Liver (tissue), 9 donors: ENCODE results near the gene KCTD5. TPM values are rescaled to one million over a fixed set of nuclear protein-coding genes. Genes with fewer than 3 reads are reported as not detected.
A peak's percentile ranks its signal among the peaks of the same experiment; 100 is the strongest.

Source experiments
- DNase-seq: peaks from one replicate; pipeline ENCODE4 v3.0.0-alpha.2; 2017; ENCODE audit warnings: low spot score
- H3K27ac ChIP-seq, 2 donors: one replicate each; pipeline ENCODE4 v1.7.0; 2013; ENCODE audit warnings: inconsistent platforms in 2 of 2, low read length in 2 of 2, control low read depth in 1 of 2, low read depth in 1 of 2, mild to moderate bottlenecking in 1 of 2
- H3K27me3 ChIP-seq, 4 donors: one replicate each; pipeline versions ENCODE4 v1.6.1 to v1.7.0; 2013; ENCODE audit warnings: low read length in 3 of 4, inconsistent platforms in 1 of 4, mild to moderate bottlenecking in 1 of 4, moderate library complexity in 1 of 4; ENCODE audit not compliant: control insufficient read depth in 4 of 4, insufficient read depth in 4 of 4
- H3K36me3 ChIP-seq, 4 donors: one replicate each; pipeline versions ENCODE4 v1.6.1 to v1.7.0; 2013; ENCODE audit warnings: low read length in 3 of 4, mild to moderate bottlenecking in 3 of 4, low read depth in 1 of 4, moderate library complexity in 1 of 4; ENCODE audit not compliant: control insufficient read depth in 4 of 4, insufficient read depth in 3 of 4
- H3K4me1 ChIP-seq, 4 donors: one replicate each; pipeline versions ENCODE4 v1.6.1 to v1.7.0; 2013; ENCODE audit warnings: low read length in 3 of 4, mild to moderate bottlenecking in 3 of 4, moderate library complexity in 1 of 4; ENCODE audit not compliant: control insufficient read depth in 4 of 4, insufficient read depth in 4 of 4
- H3K4me3 ChIP-seq, 3 donors: one replicate each; pipeline versions ENCODE4 v1.6.1 to v1.7.0; 2013; ENCODE audit warnings: low read length in 3 of 3, control low read depth in 1 of 3, low read depth in 1 of 3, mild to moderate bottlenecking in 1 of 3
- H3K9ac ChIP-seq, 2 donors: one replicate each; pipeline ENCODE4 v1.7.0; 2013; ENCODE audit warnings: low read length in 2 of 2, mild to moderate bottlenecking in 2 of 2, moderate library complexity in 2 of 2, control low read depth in 1 of 2, low read depth in 1 of 2
- H3K9me3 ChIP-seq, 4 donors: one replicate each; pipeline versions ENCODE4 v1.6.1 to v1.7.0; 2013; ENCODE audit warnings: low read length in 3 of 4; ENCODE audit not compliant: control insufficient read depth in 4 of 4
- EGR1 ChIP-seq, 2 donors: IDR thresholded peaks; 2 replicates each; pipeline ENCODE4 v1.6.1; 2016 to 2018; ENCODE audit warnings: antibody characterized with exemption in 2 of 2, low read depth in 2 of 2
- FOXA1 ChIP-seq: IDR thresholded peaks from 2 replicates; pipeline ENCODE4 v1.6.1; 2016; ENCODE audit warnings: antibody characterized with exemption
- FOXA2 ChIP-seq: IDR thresholded peaks from 2 replicates; pipeline ENCODE4 v1.6.1; 2016; ENCODE audit warnings: antibody characterized with exemption
- GABPA ChIP-seq, 2 donors: IDR thresholded peaks in 1 of 2; conservative IDR thresholded peaks in 1 of 2; 2 replicates each; pipeline ENCODE4 v1.6.1; 2016; ENCODE audit warnings: antibody characterized with exemption in 2 of 2, mild to moderate bottlenecking in 1 of 2, moderate library complexity in 1 of 2
- HNF4A ChIP-seq, 2 donors: conservative IDR thresholded peaks; 2 replicates each; pipeline ENCODE4 v1.6.1; 2016; ENCODE audit warnings: antibody characterized with exemption in 2 of 2, mild to moderate bottlenecking in 2 of 2
- HNF4G ChIP-seq: IDR thresholded peaks from 2 replicates; pipeline ENCODE4 v1.6.1; 2016; ENCODE audit warnings: antibody characterized with exemption
- JUND ChIP-seq, 2 donors: IDR thresholded peaks; 2 replicates each; pipeline ENCODE4 v1.6.1; 2016; ENCODE audit warnings: antibody characterized with exemption in 2 of 2
- MAX ChIP-seq: IDR thresholded peaks from 2 replicates; pipeline ENCODE4 v1.6.1; 2016; ENCODE audit warnings: antibody characterized with exemption
- NR2F2 ChIP-seq: IDR thresholded peaks from 2 replicates; pipeline ENCODE4 v1.6.1; 2016; ENCODE audit warnings: antibody characterized with exemption
- RAD21 ChIP-seq, 2 donors: IDR thresholded peaks; 2 replicates each; pipeline ENCODE4 v1.6.1; 2016; ENCODE audit warnings: antibody characterized with exemption in 2 of 2, mild to moderate bottlenecking in 2 of 2
- RXRA ChIP-seq, 2 donors: IDR thresholded peaks; 2 replicates each; pipeline ENCODE4 v1.6.1; 2017 to 2018; ENCODE audit warnings: antibody characterized with exemption in 2 of 2, mild to moderate bottlenecking in 1 of 2
- SP1 ChIP-seq: IDR thresholded peaks from 2 replicates; pipeline ENCODE4 v1.6.1; 2018; ENCODE audit warnings: antibody characterized with exemption, mild to moderate bottlenecking
- TAF1 ChIP-seq: conservative IDR thresholded peaks from 2 replicates; pipeline ENCODE4 v1.6.1; 2016; ENCODE audit warnings: antibody characterized with exemption, mild to moderate bottlenecking
- YY1 ChIP-seq: IDR thresholded peaks from 2 replicates; pipeline ENCODE4 v1.6.1; 2016; ENCODE audit warnings: antibody characterized with exemption, mild to moderate bottlenecking
- ZBTB33 ChIP-seq: IDR thresholded peaks from 2 replicates; pipeline ENCODE4 v1.6.1; 2016; ENCODE audit warnings: antibody characterized with exemption
- whole genome bisulfite sequencing: extraction: QIAGEN DNeasy Blood & Tissue Kit; methylation state at CpG from one replicate; pipeline ENCODE4 v1.1.7; 2013; 5-methylcytosine and 5-hydroxymethylcytosine counted together
- polyA plus RNA-seq, 2 donors: library from polyadenylated mRNA; stranded (reverse) in 1 of 2; unstranded in 1 of 2; fragments of 200-250 nt in 1 of 2; fragments of >200 nt in 1 of 2; fragmentation: Nextera tagmentation in 1 of 2; extraction: Ambion mirVana in 1 of 2; gene quantifications; one replicate each; pipeline versions ENCODE4 v1.2.1 to v1.2.3, GENCODE V29; 2013 to 2015
- total RNA-seq, 2 donors: library from RNA; depleted of rRNA; stranded (reverse); fragments of >200 nt; gene quantifications; one replicate each; pipeline ENCODE4 v1.2.3, GENCODE V29; 2014
- TF ChIP-seq, protein P1 (sequence below): IDR thresholded peaks from 2 replicates; pipeline ENCODE4 v1.6.1; 2016; ENCODE audit warnings: antibody characterized with exemption, mild to moderate bottlenecking
- TF ChIP-seq, protein P2 (sequence below): IDR thresholded peaks from 2 replicates; pipeline ENCODE4 v1.6.1; 2016; ENCODE audit warnings: antibody characterized with exemption
- TF ChIP-seq, protein P3 (sequence below): fragments of 150-350 bp; IDR thresholded peaks from 2 replicates; pipeline ENCODE4 v1.5.1; 2017; ENCODE audit warnings: improper control_type of control experiment, low read depth, low read length; ENCODE audit not compliant: missing input control
- donor health status: healthy.
- donor health status: healthy.
- donor health status: healthy.
- donor health status: healthy.
- donor health status: healthy.

The KCTD5 gene
- total and polyA plus RNA-seq, 4 donors = 8.3 to 14.2 (median 11.5) TPM

- H3K27ac ChIP-seq = no peak overlapping the region
- no peaks in the 10 kb centered on the region for H3K9me3 ChIP-seq
- H3K9ac ChIP-seq = no peak overlapping the region
- H3K36me3 ChIP-seq = no peaks in the 10 kb centered on the region
- H3K4me1 ChIP-seq = peaks cover 13 to 19% (median 18%) of the 10 kb centered on the region in 4 donors
- TF ChIP-seq, protein P1, sequence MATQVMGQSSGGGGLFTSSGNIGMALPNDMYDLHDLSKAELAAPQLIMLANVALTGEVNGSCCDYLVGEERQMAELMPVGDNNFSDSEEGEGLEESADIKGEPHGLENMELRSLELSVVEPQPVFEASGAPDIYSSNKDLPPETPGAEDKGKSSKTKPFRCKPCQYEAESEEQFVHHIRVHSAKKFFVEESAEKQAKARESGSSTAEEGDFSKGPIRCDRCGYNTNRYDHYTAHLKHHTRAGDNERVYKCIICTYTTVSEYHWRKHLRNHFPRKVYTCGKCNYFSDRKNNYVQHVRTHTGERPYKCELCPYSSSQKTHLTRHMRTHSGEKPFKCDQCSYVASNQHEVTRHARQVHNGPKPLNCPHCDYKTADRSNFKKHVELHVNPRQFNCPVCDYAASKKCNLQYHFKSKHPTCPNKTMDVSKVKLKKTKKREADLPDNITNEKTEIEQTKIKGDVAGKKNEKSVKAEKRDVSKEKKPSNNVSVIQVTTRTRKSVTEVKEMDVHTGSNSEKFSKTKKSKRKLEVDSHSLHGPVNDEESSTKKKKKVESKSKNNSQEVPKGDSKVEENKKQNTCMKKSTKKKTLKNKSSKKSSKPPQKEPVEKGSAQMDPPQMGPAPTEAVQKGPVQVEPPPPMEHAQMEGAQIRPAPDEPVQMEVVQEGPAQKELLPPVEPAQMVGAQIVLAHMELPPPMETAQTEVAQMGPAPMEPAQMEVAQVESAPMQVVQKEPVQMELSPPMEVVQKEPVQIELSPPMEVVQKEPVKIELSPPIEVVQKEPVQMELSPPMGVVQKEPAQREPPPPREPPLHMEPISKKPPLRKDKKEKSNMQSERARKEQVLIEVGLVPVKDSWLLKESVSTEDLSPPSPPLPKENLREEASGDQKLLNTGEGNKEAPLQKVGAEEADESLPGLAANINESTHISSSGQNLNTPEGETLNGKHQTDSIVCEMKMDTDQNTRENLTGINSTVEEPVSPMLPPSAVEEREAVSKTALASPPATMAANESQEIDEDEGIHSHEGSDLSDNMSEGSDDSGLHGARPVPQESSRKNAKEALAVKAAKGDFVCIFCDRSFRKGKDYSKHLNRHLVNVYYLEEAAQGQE = peak; percentile 99
- TF ChIP-seq YY1 = no peak
- H3K4me3 ChIP-seq = no peak overlapping the region
- peak; percentile 72 for DNase-seq
- H3K27me3 ChIP-seq = no peaks in the 10 kb centered on the region
- WGBS = 21% methylated on average over 33 of the region's 33 CpGs
Observed at GRCh38 chr16:2715519-2715918, 33.2 kb downstream of the KCTD5 start.

- peaks cover 13 to 19% (median 18%) of the 10 kb centered on the region in 4 donors for H3K4me1 ChIP-seq
- DNase-seq = no peak
- H3K27ac ChIP-seq = no peak overlapping the region
- no peaks in the 10 kb centered on the region for H3K36me3 ChIP-seq
- no peak overlapping the region for H3K4me3 ChIP-seq
- WGBS = 67% methylated on average over 17 of the region's 17 CpGs
- H3K9ac ChIP-seq = no peak overlapping the region
- TF ChIP-seq ZBTB33 (no peak), YY1 (no peak), FOXA1 (no peak), JUND (IDR thresholded peaks at IDR 0.05) (no peak), MAX (no peak), RXRA (IDR thresholded peaks at IDR 0.05) (no peak), FOXA2 (no peak), HNF4G (no peak), RAD21 (IDR thresholded peaks at IDR 0.05) (no peak), SP1 (no peak), TAF1 (no peak), GABPA (IDR thresholded peaks at IDR 0.05 in 1 of 2, conservative IDR thresholded peaks at IDR 0.05 in 1 of 2) (no peak), EGR1 (IDR thresholded peaks at IDR 0.05; ENCODE audit: low read depth in 2 of 2) (no peak), HNF4A (conservative IDR thresholded peaks at IDR 0.05) (no peak), NR2F2 (no peak)
- TF ChIP-seq, protein P1 = no peak
- TF ChIP-seq, protein P2, sequence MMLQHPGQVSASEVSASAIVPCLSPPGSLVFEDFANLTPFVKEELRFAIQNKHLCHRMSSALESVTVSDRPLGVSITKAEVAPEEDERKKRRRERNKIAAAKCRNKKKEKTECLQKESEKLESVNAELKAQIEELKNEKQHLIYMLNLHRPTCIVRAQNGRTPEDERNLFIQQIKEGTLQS = no peak
- TF ChIP-seq, protein P3, sequence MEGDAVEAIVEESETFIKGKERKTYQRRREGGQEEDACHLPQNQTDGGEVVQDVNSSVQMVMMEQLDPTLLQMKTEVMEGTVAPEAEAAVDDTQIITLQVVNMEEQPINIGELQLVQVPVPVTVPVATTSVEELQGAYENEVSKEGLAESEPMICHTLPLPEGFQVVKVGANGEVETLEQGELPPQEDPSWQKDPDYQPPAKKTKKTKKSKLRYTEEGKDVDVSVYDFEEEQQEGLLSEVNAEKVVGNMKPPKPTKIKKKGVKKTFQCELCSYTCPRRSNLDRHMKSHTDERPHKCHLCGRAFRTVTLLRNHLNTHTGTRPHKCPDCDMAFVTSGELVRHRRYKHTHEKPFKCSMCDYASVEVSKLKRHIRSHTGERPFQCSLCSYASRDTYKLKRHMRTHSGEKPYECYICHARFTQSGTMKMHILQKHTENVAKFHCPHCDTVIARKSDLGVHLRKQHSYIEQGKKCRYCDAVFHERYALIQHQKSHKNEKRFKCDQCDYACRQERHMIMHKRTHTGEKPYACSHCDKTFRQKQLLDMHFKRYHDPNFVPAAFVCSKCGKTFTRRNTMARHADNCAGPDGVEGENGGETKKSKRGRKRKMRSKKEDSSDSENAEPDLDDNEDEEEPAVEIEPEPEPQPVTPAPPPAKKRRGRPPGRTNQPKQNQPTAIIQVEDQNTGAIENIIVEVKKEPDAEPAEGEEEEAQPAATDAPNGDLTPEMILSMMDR = no peak
- no peaks in the 10 kb centered on the region for H3K9me3 ChIP-seq
- no peaks in the 10 kb centered on the region for H3K27me3 ChIP-seq
Observed at GRCh38 chr16:2715966-2716885, 33.9 kb downstream of the KCTD5 start.
